NCI-H82 treated with DMSO at 0.1 percent for 48 hours (cell line): ENCODE data around the gene LY9.

Experiments
- DNase-seq: peaks from one replicate; lab custom pipeline; 2025; ENCODE audit not compliant: unreplicated experiment; lab: John Stamatoyannopoulos, UW

The LY9 gene

GRCh38 chr1:160801836-160802580 is 6.0 kb downstream of the LY9 start:
- DNase-seq = no peak

- DNase-seq = no peak
These were observed 10.2 kb downstream of the LY9 start for GRCh38 chr1:160806109-160806665.

- DNase-seq = no peak
These were observed 10.8 kb downstream of the LY9 start for GRCh38 chr1:160806784-160807183.

- DNase-seq = no peak
These were observed 11.3 kb downstream of the LY9 start for GRCh38 chr1:160807247-160807646.

- DNase-seq = no peak
These were observed 11.8 kb downstream of the LY9 start for GRCh38 chr1:160807738-160808137.

GRCh38 chr1:160808289-160808688 is 12.3 kb downstream of the LY9 start:
- DNase-seq = no peak

GRCh38 chr1:160810486-160810885 is 14.5 kb downstream of the LY9 start:
- no peak for DNase-seq

GRCh38 chr1:160811147-160811546 is 15.2 kb downstream of the LY9 start:
- no peak for DNase-seq

GRCh38 chr1:160813215-160813614 is 17.2 kb downstream of the LY9 start:
- no peak for DNase-seq

- DNase-seq = no peak
These were observed 18.3 kb downstream of the LY9 start for GRCh38 chr1:160814316-160814715.

- no peak for DNase-seq
These were observed 18.9 kb downstream of the LY9 start for GRCh38 chr1:160814856-160815255.

- DNase-seq = no peak
These were observed 22.4 kb downstream of the LY9 start for GRCh38 chr1:160818207-160818937.

- no peak for DNase-seq
These were observed 23.2 kb downstream of the LY9 start for GRCh38 chr1:160819186-160819585.

- DNase-seq = no peak
These were observed 25.7 kb downstream of the LY9 start for GRCh38 chr1:160821627-160822026.

- no peak for DNase-seq
These were observed 27.3 kb downstream of the LY9 start for GRCh38 chr1:160823296-160823695.

- no peak for DNase-seq
These were observed 30.6 kb downstream of the LY9 start for GRCh38 chr1:160826546-160826945.

- DNase-seq = no peak
These were observed 31.4 kb downstream of the LY9 start for GRCh38 chr1:160827418-160827817.

- no peak for DNase-seq
These were observed 33.8 kb downstream of the LY9 start for GRCh38 chr1:160829766-160830165.

GRCh38 chr1:160830321-160831153 is 34.6 kb downstream of the LY9 start:
- peak; percentile 38 for DNase-seq

- peak; percentile 56 for DNase-seq
These were observed 39.1 kb downstream of the LY9 start for GRCh38 chr1:160834945-160835565.

GRCh38 chr1:160835751-160836150 is 39.8 kb downstream of the LY9 start:
- no peak for DNase-seq
